Left ventricle myocardium superior (tissue), 1 donor: ENCODE results near the gene HLA-B. TPM values are rescaled to one million over a fixed set of nuclear protein-coding genes. Genes with fewer than 3 reads are reported as not detected.
"Not testable (repeated sequence)": the region's sequence is repeated elsewhere in the genome, so short reads cannot be mapped to it uniquely, and the experiment has no call there.

Experiments used
- ATAC-seq: fragments of 200-7000 bp; cut with Tn5 transposase; one replicate; pipeline ENCODE4 v1.9.1; 2020; ENCODE audit warnings: mild to moderate bottlenecking, moderate library complexity
- DNase-seq: peaks from one replicate; pipeline ENCODE4 v3.0.0-alpha.2; 2020
- intact Hi-C: fragments of 100-400 bp; cut with micrococcal nuclease; formaldehyde crosslinking; loops from one replicate; pipeline ENCODE4 v1.11.0; 2022
- total RNA-seq: library from RNA; stranded (reverse); fragmentation: NEBNext Ultra II Directional; extraction: Animal tissue kit (Norgen Biotek cat#: 25700); gene quantifications from one replicate; pipeline ENCODE4 v1.2.1, GENCODE V29; 2021
- donor health status: DM: no; HTN: yes; CAD: no; lungs with severe emphysema.

Gene HLA-B
- total RNA-seq, 1 donor from 2014 or later = 431 TPM

- DNase-seq, intact Hi-C loops: not testable (repeated sequence)
- ATAC-seq = peak; percentile 31
Measured at GRCh38 chr6:31388916-31389801, 32.2 kb upstream of the HLA-B start.

DNA sequence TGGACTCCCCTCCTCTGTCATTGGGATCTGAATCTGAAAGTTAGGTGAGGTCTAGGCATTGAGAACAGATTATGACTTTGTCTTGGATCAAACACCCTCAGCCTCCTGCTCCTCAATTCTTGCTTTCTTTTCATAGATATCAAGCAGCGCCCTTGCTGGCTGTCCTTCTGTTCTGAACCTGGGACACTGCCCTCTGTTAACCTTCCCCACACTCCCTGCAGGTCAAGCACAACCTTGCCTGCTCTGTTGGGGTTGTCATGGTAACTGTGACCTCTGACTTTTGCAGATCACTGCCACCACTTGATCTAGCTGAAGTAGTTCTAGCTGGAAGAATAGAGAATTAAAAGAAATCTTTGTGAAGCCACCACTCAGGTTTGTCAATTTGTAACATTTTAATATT, 30.0 kb upstream of the HLA-B start:
- DNase-seq = no peak
- ATAC-seq = no peak
- intact Hi-C loops = no loop called here

DNA sequence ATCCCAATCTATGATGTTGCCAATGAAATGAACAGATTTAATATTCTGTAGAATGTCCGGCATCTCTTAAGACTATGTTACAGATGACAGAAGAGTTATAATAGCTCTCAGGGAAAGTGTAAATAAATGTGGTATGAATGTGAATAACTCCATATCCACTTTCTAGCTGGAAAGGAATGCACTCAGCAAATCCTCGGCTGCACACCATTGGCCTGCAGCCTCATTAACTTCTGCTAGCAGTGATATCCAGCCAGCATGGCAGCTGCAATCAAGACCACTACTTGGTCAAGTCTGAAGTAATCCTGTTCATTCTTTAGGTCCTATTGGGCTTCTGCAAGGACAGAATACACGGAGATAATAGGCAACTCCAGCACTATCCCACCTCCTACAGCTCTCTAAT, 29.1 kb upstream of the HLA-B start:
- intact Hi-C loops = no loop called here
- DNase-seq = no peak
- no peak for ATAC-seq

DNA sequence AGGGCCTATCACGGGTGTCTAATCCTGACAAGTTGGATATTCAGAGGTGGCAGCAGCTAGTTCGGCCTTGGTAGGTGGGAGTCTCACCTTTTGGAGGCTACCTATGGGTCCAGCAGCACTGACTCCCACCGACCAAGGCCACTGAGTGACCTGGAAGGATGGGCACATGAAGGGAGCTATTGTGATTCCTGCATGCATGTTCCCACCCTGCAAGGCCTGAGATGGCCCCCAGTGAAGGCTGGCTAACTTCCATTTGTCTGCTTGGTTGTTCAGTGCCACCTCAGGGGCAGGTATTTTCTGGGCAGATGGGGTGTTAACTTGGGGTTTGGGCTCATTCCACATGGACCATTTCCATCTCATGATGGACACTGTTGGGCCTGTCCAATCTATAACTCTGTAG, 28.1 kb upstream of the HLA-B start:
- ATAC-seq (no peak), DNase-seq (no peak)
- intact Hi-C loops = no loop called here

- ATAC-seq (no peak), DNase-seq (no peak)
- intact Hi-C loops = no loop called here
Measured at GRCh38 chr6:31383149-31383548, 26.2 kb upstream of the HLA-B start.

DNA sequence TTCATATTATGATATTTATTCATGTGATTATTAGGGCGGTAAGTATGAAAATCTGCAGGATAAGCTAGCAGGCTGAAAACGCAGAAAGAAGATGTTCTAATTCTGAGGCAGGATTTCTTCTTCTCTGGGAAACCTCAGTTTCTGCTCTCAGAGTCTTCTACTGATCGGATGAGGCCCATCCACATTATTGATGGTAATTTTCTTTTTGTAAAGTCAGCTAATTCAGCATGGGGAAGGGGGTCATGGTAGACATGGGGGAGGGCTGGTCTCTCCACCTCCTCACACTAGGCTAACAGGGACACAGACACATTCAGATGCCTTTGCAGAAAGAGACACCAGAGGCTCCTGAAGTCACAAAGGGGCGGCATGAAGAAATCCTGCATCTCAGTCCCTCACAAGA, 24.7 kb upstream of the HLA-B start:
- intact Hi-C loops = no loop called here
- DNase-seq = no peak
- no peak for ATAC-seq

- ATAC-seq = no peak
- intact Hi-C loops = no loop called here
Measured at GRCh38 chr6:31379850-31380249, 22.9 kb upstream of the HLA-B start.

GRCh38 chr6:31378721-31379103, 21.7 kb upstream of the HLA-B start:
- ATAC-seq = no peak

More at GRCh38 chr6:31379850-31380249, 22.9 kb upstream of the HLA-B start:
- DNase-seq = no peak

GRCh38 chr6:31378062-31378720, 21.2 kb upstream of the HLA-B start:
- intact Hi-C loops = no loop called here
- ATAC-seq (no peak), DNase-seq (no peak)

More at GRCh38 chr6:31378721-31379103, 21.7 kb upstream of the HLA-B start:
- intact Hi-C loops = no loop called here
- no peak for DNase-seq

DNA sequence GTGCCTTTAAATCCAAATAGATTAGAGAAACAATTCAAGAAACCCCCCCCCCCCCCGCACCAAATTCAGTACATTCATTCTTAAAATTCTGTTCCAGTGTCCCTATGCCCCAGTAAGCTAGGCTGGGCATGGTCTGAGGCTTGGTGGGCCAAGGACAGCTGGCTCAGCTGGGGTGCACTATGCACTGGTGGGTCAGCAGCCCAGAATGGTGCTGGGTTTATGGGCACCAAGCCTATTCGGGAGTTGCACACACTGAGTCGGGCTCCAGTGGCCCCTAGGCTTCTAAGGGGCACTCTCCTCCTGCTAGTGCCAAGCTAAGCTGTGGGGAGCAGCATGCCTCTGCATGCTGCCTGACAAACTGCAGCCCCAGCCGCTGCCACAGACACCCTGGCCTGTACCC, 20.1 kb upstream of the HLA-B start:
- DNase-seq (no peak), ATAC-seq (no peak)
- intact Hi-C loops = no loop called here

DNA sequence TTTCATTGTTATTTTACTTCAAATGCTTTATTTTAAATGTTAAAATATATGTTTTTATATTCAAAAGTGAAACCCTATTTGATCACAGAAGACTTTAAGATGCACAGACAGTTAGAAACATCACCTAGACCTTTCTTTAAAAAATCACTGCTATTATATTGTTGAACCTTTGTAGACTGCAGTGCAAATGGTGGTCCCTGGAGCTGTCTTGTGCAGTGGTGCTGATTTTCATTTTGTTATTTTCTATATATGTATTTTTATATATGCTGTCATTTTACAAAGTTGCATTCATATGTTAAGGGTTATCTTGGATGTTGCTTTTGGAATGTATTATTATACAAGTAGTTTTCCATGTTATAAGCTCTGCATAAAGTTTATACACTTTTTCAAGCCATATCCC, 18.7 kb upstream of the HLA-B start:
- DNase-seq = no peak
- intact Hi-C loops = no loop called here
- ATAC-seq = no peak

DNA sequence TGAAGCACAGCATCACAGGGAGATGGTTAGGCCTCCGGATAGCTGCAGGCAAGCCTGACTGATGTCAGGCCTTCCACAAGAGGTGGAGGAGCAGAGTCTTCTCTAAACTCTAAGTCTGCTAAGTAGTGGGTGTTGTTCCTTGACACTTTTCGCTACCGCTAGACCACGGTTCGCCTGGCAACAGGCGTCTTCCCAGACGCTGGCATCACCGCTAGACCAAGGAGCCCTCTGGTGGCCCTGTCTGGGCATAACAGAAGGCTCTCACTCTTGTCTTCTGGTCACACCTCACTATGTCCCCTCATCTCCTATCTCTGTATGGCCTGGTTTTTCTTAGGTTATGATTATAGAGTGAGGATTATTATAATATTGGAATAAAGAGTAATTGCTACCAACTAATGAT, 17.1 kb upstream of the HLA-B start:
- DNase-seq, ATAC-seq, intact Hi-C loops: not testable (repeated sequence)

- DNase-seq = no peak
- no peak for ATAC-seq
- intact Hi-C loops = loop anchor here (5.0 to 10.0 kb wide), 2 partner anchors 94 to 231 kb away; partner anchors contain the start of genes HLA-C and PSORS1C2
Measured at GRCh38 chr6:31368461-31368860, 11.5 kb upstream of the HLA-B start.

DNA sequence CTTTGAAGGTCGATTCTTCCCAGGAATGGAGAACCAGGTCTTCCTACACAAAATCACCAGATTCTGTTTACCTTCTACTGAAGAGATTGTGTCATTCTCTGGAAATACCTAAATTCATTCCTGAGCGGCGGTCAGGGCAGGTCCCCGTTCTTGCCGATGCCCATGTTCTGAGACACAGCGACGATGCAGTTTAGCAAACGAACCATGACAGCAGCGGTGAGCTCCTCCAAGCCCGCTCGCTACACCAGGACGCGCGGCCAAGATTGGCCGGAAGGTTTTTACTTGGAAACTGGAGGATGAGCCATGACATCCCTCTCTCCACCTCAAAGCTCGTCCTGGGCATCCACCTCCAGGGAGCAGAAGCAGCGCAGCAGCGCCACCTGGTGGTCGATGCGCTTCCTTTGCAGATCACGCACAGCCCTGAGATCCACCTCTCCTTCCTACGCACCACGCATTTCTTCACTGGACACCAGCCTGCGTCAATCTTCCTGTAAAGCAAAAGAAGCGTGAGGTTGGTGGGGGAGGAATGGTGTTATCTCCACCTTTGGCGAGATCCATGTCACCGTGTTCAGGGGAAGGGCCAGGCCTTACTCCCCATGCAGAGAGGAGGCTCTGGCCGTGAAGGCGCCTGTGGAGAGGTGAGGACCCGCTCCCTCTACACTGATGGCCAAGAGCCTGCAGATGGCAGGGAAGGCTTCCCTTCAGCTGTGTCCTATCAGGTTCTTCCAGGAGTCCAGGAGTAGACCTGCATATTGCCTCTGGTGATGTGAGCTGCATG, 9.9 kb upstream of the HLA-B start:
- intact Hi-C loops = loop anchor here (2.0 to 10.0 kb wide), 3 partner anchors 92 to 230 kb away; partner anchors contain the start of genes HLA-C and PSORS1C2
- DNase-seq (peak; percentile 95), ATAC-seq (peak; percentile 100)

DNA sequence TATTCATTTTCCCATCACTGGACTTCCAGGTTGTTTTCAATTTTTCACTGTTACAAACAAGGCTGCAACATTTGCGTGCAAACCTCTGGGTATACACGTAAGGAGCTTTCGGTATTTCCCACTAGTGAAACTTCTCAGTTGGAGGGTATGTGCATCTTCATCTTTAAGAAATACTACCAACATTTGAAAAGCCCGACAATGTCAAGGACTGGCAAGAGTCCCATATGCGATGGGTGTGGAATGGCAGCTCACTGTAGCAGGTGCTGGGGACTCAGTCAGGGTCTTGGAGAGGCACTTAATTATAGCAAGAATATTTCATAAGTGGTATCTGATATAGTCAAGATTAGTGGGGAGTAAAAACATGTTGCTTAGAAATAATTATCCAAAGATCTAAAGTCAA, 8.9 kb upstream of the HLA-B start:
- intact Hi-C loops = loop anchor here (2.0 to 10.0 kb wide), 3 partner anchors 91 to 229 kb away; partner anchors contain the start of genes HLA-C and PSORS1C2

DNA sequence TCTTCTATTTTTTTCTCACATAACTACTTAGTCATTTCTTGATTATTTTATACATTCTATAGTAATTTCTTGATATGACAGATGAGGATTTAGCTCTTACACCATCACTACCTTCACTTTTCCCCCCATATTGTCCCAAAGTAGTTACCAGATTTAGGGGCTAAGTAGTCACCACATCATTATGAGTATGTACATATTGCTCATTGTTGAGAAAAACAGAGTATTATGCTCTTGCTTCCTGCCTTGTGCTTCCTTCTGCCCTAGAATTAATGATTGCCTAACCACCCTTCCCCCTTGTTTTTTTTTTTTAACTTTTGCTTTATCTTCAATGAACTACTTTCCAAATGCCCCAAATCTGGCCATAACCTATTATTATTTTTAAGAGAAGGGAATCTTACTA, 6.8 kb upstream of the HLA-B start:
- no peak for DNase-seq
- intact Hi-C loops = loop anchor here (10.0 kb wide), 1 partner anchor 89 kb away; the partner anchor contains the start of gene HLA-C
- no peak for ATAC-seq

More for the DNA sequence above, 8.9 kb upstream of the HLA-B start:
- no peak for DNase-seq
- ATAC-seq = no peak

DNA sequence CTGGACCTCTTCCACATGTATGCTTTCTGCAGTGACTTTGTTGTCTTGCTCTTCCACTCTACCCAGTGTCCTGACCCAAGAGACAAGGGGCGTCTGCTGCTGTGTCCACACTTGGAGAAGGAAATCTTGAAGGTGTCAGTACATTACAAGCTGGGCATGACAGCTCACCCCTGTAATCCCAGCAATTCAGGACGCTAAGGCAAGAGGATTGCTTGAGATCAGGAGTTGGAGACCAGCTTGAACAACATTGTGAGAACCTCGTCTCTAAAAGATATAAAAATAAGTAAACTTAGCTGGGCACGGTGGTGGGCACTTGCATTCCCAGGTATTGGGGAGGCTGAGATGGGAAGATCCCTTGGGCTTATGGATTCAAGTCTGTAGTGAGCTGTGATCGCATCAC, 5.8 kb upstream of the HLA-B start:
- DNase-seq = no peak
- no peak for ATAC-seq
- intact Hi-C loops = loop anchor here (10.0 kb wide), 1 partner anchor 88 kb away; the partner anchor contains the start of gene HLA-C

DNA sequence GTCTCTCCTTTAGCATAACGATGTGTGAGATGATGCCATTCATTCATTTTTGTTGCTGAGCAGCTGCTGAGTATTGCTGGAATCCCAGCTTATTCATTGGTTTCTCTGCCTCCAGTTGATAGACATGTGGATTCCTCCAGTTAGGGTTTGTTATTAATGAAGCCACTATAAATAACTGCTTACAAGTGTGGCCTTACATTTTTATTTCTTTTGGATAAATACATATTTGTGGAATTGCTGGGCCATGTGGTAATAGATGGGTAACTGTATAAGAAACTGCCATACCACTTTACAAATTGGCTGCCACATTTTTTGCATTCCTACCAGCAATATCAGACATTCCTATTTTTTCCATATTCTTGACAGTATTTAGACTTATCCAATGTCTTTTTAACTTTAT, 2.6 kb upstream of the HLA-B start:
- no peak for ATAC-seq
- DNase-seq = no peak
- intact Hi-C loops = no loop called here

DNA sequence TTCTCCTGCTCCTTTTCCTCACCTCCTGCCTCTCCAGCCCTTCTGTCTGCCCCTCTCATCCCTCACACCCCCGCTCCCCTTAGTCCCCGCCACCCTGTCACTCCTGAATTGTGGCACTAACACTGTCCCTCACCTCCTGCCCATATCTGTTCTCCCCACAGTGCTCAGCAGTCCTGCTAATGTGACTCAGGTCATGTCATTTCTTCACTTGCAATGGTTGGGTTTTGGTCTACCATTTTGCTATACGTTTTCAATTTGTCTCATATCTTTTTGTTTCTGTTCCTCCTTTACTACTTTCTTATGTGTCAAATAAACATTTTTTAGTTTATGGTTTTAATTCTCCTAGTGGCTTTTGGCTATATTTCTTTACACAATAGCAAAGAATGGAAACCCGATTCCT, 1.3 kb upstream of the HLA-B start:
- DNase-seq (no peak), ATAC-seq (no peak)
- intact Hi-C loops = no loop called here
